H1 (cell line): Measurements from ENCODE around the gene TSPAN9. TPM values are rescaled to one million over a fixed set of nuclear protein-coding genes. Genes with fewer than 3 reads are reported as not detected.

ENCODE experiments used
- ATF2 ChIP-seq: IDR thresholded peaks from 2 replicates; pipeline ENCODE4 v1.6.1; 2012; ENCODE audit warnings: low read length, inconsistent platforms
- BRCA1 ChIP-seq: IDR thresholded peaks from 2 replicates; pipeline ENCODE4 v1.6.1; 2012; ENCODE audit warnings: low read depth, low read length, improper control_type of control experiment
- CTCF ChIP-seq, 3 experiments: IDR thresholded peaks; 1 replicate in 2 of 3; 2 replicates in 1 of 3; pipeline versions ENCODE4 v1.5.1 to v1.6.1; 2011; ENCODE audit warnings: low read length in 3 of 3, mild to moderate bottlenecking in 3 of 3, inconsistent platforms in 2 of 3, low read depth in 1 of 3, moderate library complexity in 1 of 3; ENCODE audit not compliant: insufficient read depth in 1 of 3; ENCODE audit errors: control extremely low read depth in 1 of 3
- EP300 ChIP-seq, 2 experiments: IDR thresholded peaks; 1 replicate in 1 of 2; 2 replicates in 1 of 2; pipeline ENCODE4 v1.6.1; 2011 to 2012; ENCODE audit warnings: low read depth in 2 of 2, low read length in 2 of 2, mild to moderate bottlenecking in 2 of 2, borderline replicate concordance in 1 of 2, inconsistent platforms in 1 of 2, moderate library complexity in 1 of 2
- NANOG ChIP-seq: IDR thresholded peaks from 2 replicates; pipeline ENCODE4 v1.6.1; 2011; ENCODE audit warnings: low read length, low read depth, mild to moderate bottlenecking, inconsistent platforms; ENCODE audit not compliant: insufficient read depth, poor library complexity, severe bottlenecking
- RBBP5 ChIP-seq: IDR thresholded peaks from 2 replicates; pipeline ENCODE4 v1.7.1; 2012; ENCODE audit warnings: low read depth, mild to moderate bottlenecking, inconsistent platforms, low read length, moderate library complexity, borderline replicate concordance
- SIX5 ChIP-seq: IDR thresholded peaks from 2 replicates; pipeline ENCODE4 v1.6.1; 2011; ENCODE audit warnings: mild to moderate bottlenecking, low read depth, low read length
- SRF ChIP-seq: IDR thresholded peaks from 2 replicates; pipeline ENCODE4 v1.6.1; 2011; ENCODE audit warnings: mild to moderate bottlenecking, low read depth, low read length, moderate library complexity
- polyA plus RNA-seq, 7 experiments: library from polyadenylated mRNA; depleted of rRNA in 3 of 7; stranded (reverse) in 5 of 7; unstranded in 2 of 7; fragments of >200 nt in 5 of 7; fragments of 200-250 nt in 2 of 7; gene quantifications; 1 replicate in 5 of 7; 2 replicates in 1 of 7; 4 replicates in 1 of 7; pipeline versions ENCODE4 v1.2.1 to v1.2.3, GENCODE V29; 2011 to 2013; ENCODE audit warnings: missing spikeins in 2 of 7, mixed read lengths in 2 of 7
- total RNA-seq: library from RNA; stranded (reverse); fragmentation: NEBNext Ultra II Directional; extraction: Animal tissue kit (Norgen Biotek cat#: 25700); gene quantifications from 2 replicates; pipeline ENCODE4 v1.2.1, GENCODE V29; 2021

Gene TSPAN9
- total and polyA plus RNA-seq, 2 of the 8 experiments (the other 6 are each of a cell fraction or from before 2014, with no cell fraction given): 11.5 to 29.1 TPM

- TF ChIP-seq CTCF (IDR thresholded peaks at IDR 0.05; ENCODE audit: control extremely low read depth in 1 of 3, insufficient read depth in 1 of 3, low read depth in 1 of 3, low read length in 3 of 3) (no peak), ATF2 (no peak), NANOG (no peak), SIX5 (no peak), RBBP5 (no peak), EP300 (IDR thresholded peaks at IDR 0.05; ENCODE audit: borderline replicate concordance in 1 of 2, low read depth in 2 of 2, low read length in 2 of 2) (no peak), BRCA1 (no peak), SRF (no peak)
- TF ChIP-seq, all 59 proteins: peak for 0
Observed at GRCh38 chr12:3075315-3075714, 1.9 kb upstream of the TSPAN9 start (continued).
